Fibroblast of gingiva (primary cell): ENCODE measurements around the gene DAAM2.

Source experiments
- DNase-seq: peaks from one replicate; pipeline ENCODE4 v3.0.0-alpha.2; 2011; ENCODE audit warnings: low read depth

DAAM2 gene

GRCh38 chr6:39819228-39819627 lies 27.1 kb downstream of the DAAM2 start:
- DNase-seq, result no peak

- no peak for DNase-seq
Observed at GRCh38 chr6:39819676-39820075, 27.5 kb downstream of the DAAM2 start.

GRCh38 chr6:39820553-39820952 lies 28.4 kb downstream of the DAAM2 start:
- DNase-seq, result no peak

GRCh38 chr6:39821046-39821740 lies 29.0 kb downstream of the DAAM2 start:
- peak; percentile 9 for DNase-seq

GRCh38 chr6:39821742-39822532 lies 29.8 kb downstream of the DAAM2 start:
- DNase-seq, result peak; percentile 21

GRCh38 chr6:39822846-39823815 lies 31.0 kb downstream of the DAAM2 start:
- DNase-seq, result peak; percentile 72

GRCh38 chr6:39824030-39824926 lies 32.1 kb downstream of the DAAM2 start:
- peak; percentile 44 for DNase-seq

GRCh38 chr6:39829331-39829730 lies 37.2 kb downstream of the DAAM2 start:
- no peak for DNase-seq

GRCh38 chr6:39830444-39830843 lies 38.3 kb downstream of the DAAM2 start:
- DNase-seq, result no peak

GRCh38 chr6:39831701-39832100 lies 39.5 kb downstream of the DAAM2 start:
- no peak for DNase-seq

GRCh38 chr6:39834278-39834677 lies 42.1 kb downstream of the DAAM2 start:
- no peak for DNase-seq

- no peak for DNase-seq
Observed at GRCh38 chr6:39834866-39835265, 42.7 kb downstream of the DAAM2 start.

- no peak for DNase-seq
Observed at GRCh38 chr6:39835821-39836295, 43.7 kb downstream of the DAAM2 start.

GRCh38 chr6:39836606-39837005 lies 44.4 kb downstream of the DAAM2 start:
- no peak for DNase-seq

- DNase-seq, result no peak
Observed at GRCh38 chr6:39839445-39839844, 47.3 kb downstream of the DAAM2 start.

- no peak for DNase-seq
Observed at GRCh38 chr6:39840781-39841180, 48.6 kb downstream of the DAAM2 start.

- DNase-seq, result no peak
Observed at GRCh38 chr6:39841291-39841690, 49.1 kb downstream of the DAAM2 start.

GRCh38 chr6:39841923-39842322 lies 49.7 kb downstream of the DAAM2 start:
- no peak for DNase-seq

- no peak for DNase-seq
Observed at GRCh38 chr6:39843305-39844020, 51.3 kb downstream of the DAAM2 start.

- DNase-seq, result no peak
Observed at GRCh38 chr6:39844866-39845265, 52.7 kb downstream of the DAAM2 start.

GRCh38 chr6:39847221-39847620 lies 55.0 kb downstream of the DAAM2 start:
- DNase-seq, result no peak
